Liver (tissue), 9 donors: ENCODE measurements around the gene INHBB. TPM values are rescaled to one million over a fixed set of nuclear protein-coding genes. Genes with fewer than 3 reads are reported as not detected.

Experiments
- DNase-seq: peaks from one replicate; pipeline ENCODE4 v3.0.0-alpha.2; 2017; ENCODE audit warnings: low spot score
- H3K27ac ChIP-seq, 2 donors: one replicate each; pipeline ENCODE4 v1.7.0; 2013; ENCODE audit warnings: inconsistent platforms in 2 of 2, low read length in 2 of 2, control low read depth in 1 of 2, low read depth in 1 of 2, mild to moderate bottlenecking in 1 of 2
- H3K27me3 ChIP-seq, 4 donors: one replicate each; pipeline versions ENCODE4 v1.6.1 to v1.7.0; 2013; ENCODE audit warnings: low read length in 3 of 4, inconsistent platforms in 1 of 4, mild to moderate bottlenecking in 1 of 4, moderate library complexity in 1 of 4; ENCODE audit not compliant: control insufficient read depth in 4 of 4, insufficient read depth in 4 of 4
- H3K36me3 ChIP-seq, 4 donors: one replicate each; pipeline versions ENCODE4 v1.6.1 to v1.7.0; 2013; ENCODE audit warnings: low read length in 3 of 4, mild to moderate bottlenecking in 3 of 4, low read depth in 1 of 4, moderate library complexity in 1 of 4; ENCODE audit not compliant: control insufficient read depth in 4 of 4, insufficient read depth in 3 of 4
- H3K4me1 ChIP-seq, 4 donors: one replicate each; pipeline versions ENCODE4 v1.6.1 to v1.7.0; 2013; ENCODE audit warnings: low read length in 3 of 4, mild to moderate bottlenecking in 3 of 4, moderate library complexity in 1 of 4; ENCODE audit not compliant: control insufficient read depth in 4 of 4, insufficient read depth in 4 of 4
- H3K4me3 ChIP-seq, 3 donors: one replicate each; pipeline versions ENCODE4 v1.6.1 to v1.7.0; 2013; ENCODE audit warnings: low read length in 3 of 3, control low read depth in 1 of 3, low read depth in 1 of 3, mild to moderate bottlenecking in 1 of 3
- H3K9ac ChIP-seq, 2 donors: one replicate each; pipeline ENCODE4 v1.7.0; 2013; ENCODE audit warnings: low read length in 2 of 2, mild to moderate bottlenecking in 2 of 2, moderate library complexity in 2 of 2, control low read depth in 1 of 2, low read depth in 1 of 2
- H3K9me3 ChIP-seq, 4 donors: one replicate each; pipeline versions ENCODE4 v1.6.1 to v1.7.0; 2013; ENCODE audit warnings: low read length in 3 of 4; ENCODE audit not compliant: control insufficient read depth in 4 of 4
- ATF3 ChIP-seq: IDR thresholded peaks from 2 replicates; pipeline ENCODE4 v1.6.1; 2016; ENCODE audit warnings: antibody characterized with exemption
- CTCF ChIP-seq: fragments of 150-350 bp; IDR thresholded peaks from 2 replicates; pipeline ENCODE4 v1.5.1; 2017; ENCODE audit warnings: improper control_type of control experiment, low read depth, low read length; ENCODE audit not compliant: missing input control
- GABPA ChIP-seq, 2 donors: IDR thresholded peaks in 1 of 2; conservative IDR thresholded peaks in 1 of 2; 2 replicates each; pipeline ENCODE4 v1.6.1; 2016; ENCODE audit warnings: antibody characterized with exemption in 2 of 2, mild to moderate bottlenecking in 1 of 2, moderate library complexity in 1 of 2
- HNF4A ChIP-seq, 2 donors: conservative IDR thresholded peaks; 2 replicates each; pipeline ENCODE4 v1.6.1; 2016; ENCODE audit warnings: antibody characterized with exemption in 2 of 2, mild to moderate bottlenecking in 2 of 2
- HNF4G ChIP-seq: IDR thresholded peaks from 2 replicates; pipeline ENCODE4 v1.6.1; 2016; ENCODE audit warnings: antibody characterized with exemption
- MAX ChIP-seq: IDR thresholded peaks from 2 replicates; pipeline ENCODE4 v1.6.1; 2016; ENCODE audit warnings: antibody characterized with exemption
- RAD21 ChIP-seq, 2 donors: IDR thresholded peaks; 2 replicates each; pipeline ENCODE4 v1.6.1; 2016; ENCODE audit warnings: antibody characterized with exemption in 2 of 2, mild to moderate bottlenecking in 2 of 2
- RXRA ChIP-seq, 2 donors: IDR thresholded peaks; 2 replicates each; pipeline ENCODE4 v1.6.1; 2017 to 2018; ENCODE audit warnings: antibody characterized with exemption in 2 of 2, mild to moderate bottlenecking in 1 of 2
- TAF1 ChIP-seq: conservative IDR thresholded peaks from 2 replicates; pipeline ENCODE4 v1.6.1; 2016; ENCODE audit warnings: antibody characterized with exemption, mild to moderate bottlenecking
- YY1 ChIP-seq: IDR thresholded peaks from 2 replicates; pipeline ENCODE4 v1.6.1; 2016; ENCODE audit warnings: antibody characterized with exemption, mild to moderate bottlenecking
- ZBTB33 ChIP-seq: IDR thresholded peaks from 2 replicates; pipeline ENCODE4 v1.6.1; 2016; ENCODE audit warnings: antibody characterized with exemption
- WGBS: extraction: QIAGEN DNeasy Blood & Tissue Kit; methylation state at CpG from one replicate; pipeline ENCODE4 v1.1.7; 2013; 5-methylcytosine and 5-hydroxymethylcytosine counted together
- polyA plus RNA-seq, 2 donors: library from polyadenylated mRNA; stranded (reverse) in 1 of 2; unstranded in 1 of 2; fragments of 200-250 nt in 1 of 2; fragments of >200 nt in 1 of 2; fragmentation: Nextera tagmentation in 1 of 2; extraction: Ambion mirVana in 1 of 2; gene quantifications; one replicate each; pipeline versions ENCODE4 v1.2.1 to v1.2.3, GENCODE V29; 2013 to 2015
- total RNA-seq, 2 donors: library from RNA; depleted of rRNA; stranded (reverse); fragments of >200 nt; gene quantifications; one replicate each; pipeline ENCODE4 v1.2.3, GENCODE V29; 2014
- TF ChIP-seq, protein P1 (sequence below): IDR thresholded peaks from 2 replicates; pipeline ENCODE4 v1.6.1; 2016; ENCODE audit warnings: antibody characterized with exemption, mild to moderate bottlenecking
- donor health status: healthy.
- donor health status: healthy.
- donor health status: healthy.
- donor health status: healthy.
- donor health status: healthy.

The INHBB gene
- total and polyA plus RNA-seq, 4 donors: 0.36 to 7.4 (median 2.1) TPM

DNA sequence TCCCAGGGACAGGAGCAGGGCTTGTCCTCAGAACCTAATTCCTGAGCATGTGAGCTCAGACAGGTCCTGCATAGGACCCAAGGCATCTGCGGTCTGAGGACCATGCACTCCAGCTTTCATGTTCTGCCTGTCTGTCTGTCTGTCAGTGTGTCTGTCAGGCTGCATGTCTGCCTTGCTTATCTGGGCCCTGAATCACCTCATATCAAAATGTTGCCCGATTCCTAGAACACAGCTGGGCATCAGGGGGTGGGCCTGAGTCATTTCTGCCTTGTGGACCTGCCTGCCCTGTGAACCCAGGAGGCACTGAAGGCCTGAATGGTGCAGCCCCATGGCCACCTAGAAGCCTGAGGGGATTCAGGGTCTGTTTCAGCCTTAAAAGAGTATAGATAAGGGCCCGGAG is 22.1 kb downstream of the INHBB start (continued):
- TF ChIP-seq, protein P1, sequence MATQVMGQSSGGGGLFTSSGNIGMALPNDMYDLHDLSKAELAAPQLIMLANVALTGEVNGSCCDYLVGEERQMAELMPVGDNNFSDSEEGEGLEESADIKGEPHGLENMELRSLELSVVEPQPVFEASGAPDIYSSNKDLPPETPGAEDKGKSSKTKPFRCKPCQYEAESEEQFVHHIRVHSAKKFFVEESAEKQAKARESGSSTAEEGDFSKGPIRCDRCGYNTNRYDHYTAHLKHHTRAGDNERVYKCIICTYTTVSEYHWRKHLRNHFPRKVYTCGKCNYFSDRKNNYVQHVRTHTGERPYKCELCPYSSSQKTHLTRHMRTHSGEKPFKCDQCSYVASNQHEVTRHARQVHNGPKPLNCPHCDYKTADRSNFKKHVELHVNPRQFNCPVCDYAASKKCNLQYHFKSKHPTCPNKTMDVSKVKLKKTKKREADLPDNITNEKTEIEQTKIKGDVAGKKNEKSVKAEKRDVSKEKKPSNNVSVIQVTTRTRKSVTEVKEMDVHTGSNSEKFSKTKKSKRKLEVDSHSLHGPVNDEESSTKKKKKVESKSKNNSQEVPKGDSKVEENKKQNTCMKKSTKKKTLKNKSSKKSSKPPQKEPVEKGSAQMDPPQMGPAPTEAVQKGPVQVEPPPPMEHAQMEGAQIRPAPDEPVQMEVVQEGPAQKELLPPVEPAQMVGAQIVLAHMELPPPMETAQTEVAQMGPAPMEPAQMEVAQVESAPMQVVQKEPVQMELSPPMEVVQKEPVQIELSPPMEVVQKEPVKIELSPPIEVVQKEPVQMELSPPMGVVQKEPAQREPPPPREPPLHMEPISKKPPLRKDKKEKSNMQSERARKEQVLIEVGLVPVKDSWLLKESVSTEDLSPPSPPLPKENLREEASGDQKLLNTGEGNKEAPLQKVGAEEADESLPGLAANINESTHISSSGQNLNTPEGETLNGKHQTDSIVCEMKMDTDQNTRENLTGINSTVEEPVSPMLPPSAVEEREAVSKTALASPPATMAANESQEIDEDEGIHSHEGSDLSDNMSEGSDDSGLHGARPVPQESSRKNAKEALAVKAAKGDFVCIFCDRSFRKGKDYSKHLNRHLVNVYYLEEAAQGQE: no peak
- TF ChIP-seq RAD21 (IDR thresholded peaks at IDR 0.05): no peak

DNA sequence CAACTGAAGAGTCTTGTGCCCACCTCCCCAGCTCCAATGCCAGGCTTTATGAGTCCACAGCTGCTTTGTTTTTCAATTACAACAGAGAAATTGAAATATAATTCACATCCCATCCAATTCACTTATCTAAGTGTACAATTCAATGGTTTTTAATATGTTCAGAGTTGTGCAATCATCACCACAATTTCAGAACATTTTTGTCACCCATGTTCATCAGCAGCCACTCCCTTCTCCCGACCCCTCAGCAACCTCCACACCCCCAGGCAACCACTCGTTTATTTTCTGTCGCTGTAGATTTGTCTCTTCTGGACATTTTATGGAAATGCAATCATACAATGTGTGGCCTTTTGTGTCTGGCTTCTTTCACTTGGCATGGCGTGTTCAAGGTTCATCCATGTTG is 23.3 kb downstream of the INHBB start:
- TF ChIP-seq HNF4A (conservative IDR thresholded peaks at IDR 0.05) (no peak), CTCF (no peak)
- no peak overlapping the region for H3K4me3 ChIP-seq
- no peak for DNase-seq
- no peaks in the 10 kb centered on the region for H3K9me3 ChIP-seq
- H3K27ac ChIP-seq: no peak overlapping the region
- no peaks in the 10 kb centered on the region for H3K27me3 ChIP-seq
- no peak overlapping the region for H3K9ac ChIP-seq
- WGBS: 92% methylated on average over 4 of the region's 4 CpGs
- H3K4me1 ChIP-seq: no peaks in the 10 kb centered on the region
- H3K36me3 ChIP-seq: no peaks in the 10 kb centered on the region

DNA sequence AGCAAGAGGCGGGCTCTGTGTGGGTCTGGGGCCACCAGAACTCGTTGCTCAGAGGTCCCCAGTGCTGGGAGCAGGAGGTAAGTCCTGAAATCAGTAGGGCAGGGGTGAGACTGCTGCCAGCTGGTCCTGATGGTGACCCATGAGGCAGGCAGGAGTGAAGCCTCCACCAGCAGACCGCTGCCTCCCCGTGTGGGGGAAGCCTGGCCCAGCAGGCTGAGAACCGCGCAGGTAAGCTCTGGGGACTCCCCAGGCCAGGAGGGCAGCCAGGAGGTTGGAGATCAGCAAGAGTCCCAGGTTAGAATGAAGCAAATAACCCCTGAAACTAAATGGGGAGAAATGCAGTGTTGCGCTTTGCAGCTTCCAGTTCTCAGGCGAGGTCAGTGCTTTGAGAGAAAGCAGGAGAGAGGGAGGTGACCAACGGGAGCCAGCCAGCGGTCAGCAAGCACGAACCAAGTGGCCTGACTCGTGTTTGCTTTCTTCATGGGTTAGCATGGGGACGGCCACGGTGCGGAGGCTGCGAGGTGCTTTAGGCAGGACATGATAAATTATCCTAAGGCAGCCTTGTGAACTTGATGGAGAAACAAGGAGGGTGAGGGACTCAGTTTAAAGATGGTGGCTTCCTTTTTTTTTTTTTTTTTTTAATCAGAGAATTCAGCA is 26.2 kb downstream of the INHBB start:
- 64% methylated on average over 16 of the region's 16 CpGs for WGBS
- H3K9me3 ChIP-seq: no peaks in the 10 kb centered on the region
- H3K4me3 ChIP-seq: no peak overlapping the region
- TF ChIP-seq ATF3 (no peak), MAX (no peak), RAD21 (IDR thresholded peaks at IDR 0.05) (no peak), HNF4G (no peak), ZBTB33 (no peak), TAF1 (no peak), GABPA (IDR thresholded peaks at IDR 0.05 in 1 of 2, conservative IDR thresholded peaks at IDR 0.05 in 1 of 2) (no peak), YY1 (no peak), RXRA (IDR thresholded peaks at IDR 0.05) (no peak), HNF4A (conservative IDR thresholded peaks at IDR 0.05) (no peak)
- no peak for DNase-seq
- H3K36me3 ChIP-seq: no peaks in the 10 kb centered on the region
- no peaks in the 10 kb centered on the region for H3K4me1 ChIP-seq
- H3K27me3 ChIP-seq: no peaks in the 10 kb centered on the region
- no peak overlapping the region for H3K9ac ChIP-seq
- no peak overlapping the region for H3K27ac ChIP-seq
